Prostate gland (tissue), 2 donors: Measurements from ENCODE around the gene REG4. TPM values are rescaled to one million over a fixed set of nuclear protein-coding genes. Genes with fewer than 3 reads are reported as not detected.

Experiments used
- DNase-seq: peaks from one replicate; pipeline ENCODE4 v3.0.0-alpha.2; 2019; ENCODE audit warnings: low spot score
- H3K27ac ChIP-seq, 2 donors: fragments of 200-600 bp; sonication (generic); 2 replicates each; pipeline ENCODE4 v1.5.1; 2017 to 2019
- H3K27me3 ChIP-seq: fragments of 200-600 bp; sonication (generic); replicated peaks from 2 replicates; pipeline ENCODE4 v1.5.1; 2019; ENCODE audit not compliant: insufficient read depth
- H3K36me3 ChIP-seq, 2 donors: fragments of 200-600 bp; sonication (generic); 1 replicate in 1 of 2; 2 replicates in 1 of 2; pipeline versions ENCODE4 v1.5.1 to v1.8.1; 2017 to 2019
- H3K4me1 ChIP-seq: fragments of 200-600 bp; sonication (generic); replicated peaks from 2 replicates; pipeline ENCODE4 v1.5.1; 2019
- H3K4me3 ChIP-seq, 2 donors: fragments of 200-600 bp; sonication (generic); 2 replicates each; pipeline ENCODE4 v1.5.1; 2017 to 2019
- H3K9me3 ChIP-seq: fragments of 200-600 bp; sonication (generic); 2 replicates; pipeline ENCODE4 v1.5.1; 2017
- POLR2A ChIP-seq: fragments of 450-650 bp; IDR thresholded peaks from one replicate; pipeline ENCODE4 v1.6.1; 2016; ENCODE audit warnings: antibody characterized with exemption, mild to moderate bottlenecking
- POLR2AphosphoS5 ChIP-seq: sonication (generic); formaldehyde crosslinking; IDR thresholded peaks from one replicate; pipeline ENCODE4 v1.6.1; 2017; ENCODE audit warnings: antibody characterized with exemption
- WGBS: methylation state at CpG from one replicate; pipeline ENCODE4 v1.1.5; 2018; 5-methylcytosine and 5-hydroxymethylcytosine counted together
- intact Hi-C: fragments of 100-400 bp; cut with DNase I; formaldehyde crosslinking; loops from one replicate; pipeline ENCODE4 v1.14.2; 2022
- total RNA-seq, 2 donors: library from RNA; depleted of rRNA; stranded (reverse); fragments of >200 nt; gene quantifications; one replicate each; pipeline ENCODE4 v1.1.0, GENCODE V29; 2016
- TF ChIP-seq, protein P1 (sequence below), 4 experiments: fragments of 200-600 bp in 2 of 4; fragments of 450-650 bp in 2 of 4; sonication (generic) in 2 of 4; IDR thresholded peaks; 1 replicate in 3 of 4; 2 replicates in 1 of 4; pipeline ENCODE4 v1.5.1; 2016 to 2019; ENCODE audit warnings: antibody characterized with exemption in 4 of 4, mild to moderate bottlenecking in 2 of 4, moderate library complexity in 2 of 4

Gene REG4
- total RNA-seq, 2 donors from 2014 or later = 0.62 to 2.0 TPM

DNA sequence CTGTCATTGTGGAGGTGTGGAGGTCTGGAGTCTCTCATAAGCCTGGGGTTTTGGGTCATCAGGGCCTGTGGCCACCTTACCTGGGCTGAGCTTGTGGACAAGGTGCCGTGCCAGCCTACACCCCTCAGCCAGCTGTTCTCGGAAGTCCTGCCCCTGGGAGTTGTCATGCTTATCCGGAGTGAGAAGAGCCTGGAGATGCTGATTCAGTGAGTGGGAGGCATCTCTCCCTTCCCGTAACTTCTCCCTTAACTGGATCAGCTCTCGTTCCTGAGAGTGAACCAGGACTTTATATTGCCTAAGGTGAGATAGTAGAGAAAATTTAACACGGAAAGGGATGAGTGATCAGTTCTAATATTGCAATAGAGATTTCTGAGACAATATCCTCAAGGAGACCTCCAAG lies 30.0 kb upstream of the REG4 start:
- DNase-seq = no peak
- H3K36me3 ChIP-seq = no peaks in the 10 kb centered on the region
- intact Hi-C loops = no loop called here
- H3K4me3 ChIP-seq = no peak overlapping the region
- TF ChIP-seq POLR2AphosphoS5 (no peak), POLR2A (no peak)
- TF ChIP-seq, protein P1, sequence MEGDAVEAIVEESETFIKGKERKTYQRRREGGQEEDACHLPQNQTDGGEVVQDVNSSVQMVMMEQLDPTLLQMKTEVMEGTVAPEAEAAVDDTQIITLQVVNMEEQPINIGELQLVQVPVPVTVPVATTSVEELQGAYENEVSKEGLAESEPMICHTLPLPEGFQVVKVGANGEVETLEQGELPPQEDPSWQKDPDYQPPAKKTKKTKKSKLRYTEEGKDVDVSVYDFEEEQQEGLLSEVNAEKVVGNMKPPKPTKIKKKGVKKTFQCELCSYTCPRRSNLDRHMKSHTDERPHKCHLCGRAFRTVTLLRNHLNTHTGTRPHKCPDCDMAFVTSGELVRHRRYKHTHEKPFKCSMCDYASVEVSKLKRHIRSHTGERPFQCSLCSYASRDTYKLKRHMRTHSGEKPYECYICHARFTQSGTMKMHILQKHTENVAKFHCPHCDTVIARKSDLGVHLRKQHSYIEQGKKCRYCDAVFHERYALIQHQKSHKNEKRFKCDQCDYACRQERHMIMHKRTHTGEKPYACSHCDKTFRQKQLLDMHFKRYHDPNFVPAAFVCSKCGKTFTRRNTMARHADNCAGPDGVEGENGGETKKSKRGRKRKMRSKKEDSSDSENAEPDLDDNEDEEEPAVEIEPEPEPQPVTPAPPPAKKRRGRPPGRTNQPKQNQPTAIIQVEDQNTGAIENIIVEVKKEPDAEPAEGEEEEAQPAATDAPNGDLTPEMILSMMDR (IDR thresholded peaks at IDR 0.05) = no peak
- 95% methylated on average over 6 of the region's 6 CpGs for WGBS
- no peak overlapping the region for H3K27ac ChIP-seq
- H3K4me1 ChIP-seq = no peaks in the 10 kb centered on the region
- H3K27me3 ChIP-seq = no peaks in the 10 kb centered on the region
- no peaks in the 10 kb centered on the region for H3K9me3 ChIP-seq

DNA sequence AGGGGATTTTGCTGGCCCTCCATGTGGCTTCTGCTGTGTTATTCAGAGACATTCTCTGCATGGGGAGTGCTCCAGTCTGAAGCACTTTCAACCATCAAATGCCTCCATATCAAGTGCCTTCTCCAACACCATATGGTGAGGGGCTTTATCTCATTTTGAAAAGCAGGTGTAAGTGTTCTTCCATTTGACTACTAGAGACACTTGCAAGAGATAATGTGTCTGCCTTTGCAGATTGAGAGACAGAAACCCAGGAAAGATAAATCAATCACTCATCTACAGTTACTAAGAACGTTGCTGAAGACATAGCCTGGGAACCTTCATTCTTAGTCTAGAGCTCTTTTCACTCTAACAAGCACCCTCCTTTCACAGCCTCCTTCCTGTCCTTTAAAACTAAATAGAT lies 29.5 kb upstream of the REG4 start:
- DNase-seq = no peak

DNA sequence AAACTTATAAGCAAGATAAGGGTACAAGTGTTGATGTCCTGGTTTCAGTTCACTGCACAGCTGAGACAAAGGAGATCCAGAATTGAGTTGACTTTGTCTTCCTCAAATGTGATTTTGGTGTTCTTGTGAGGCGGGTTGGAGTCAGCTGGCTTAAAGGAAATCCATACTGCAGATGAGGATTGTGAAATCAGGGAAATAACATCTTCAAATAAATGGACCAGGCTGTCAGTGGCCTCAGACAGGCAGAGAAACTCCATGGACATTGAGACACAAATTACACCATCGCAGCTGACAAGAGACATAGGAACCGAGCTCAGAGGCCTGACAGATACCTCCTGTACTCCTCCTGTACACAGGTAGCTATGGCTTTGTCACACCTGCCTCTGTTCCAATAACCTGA lies 27.0 kb upstream of the REG4 start:
- Histone ChIP-seq H3K4me1 (no peaks in the 10 kb centered on the region), H3K9me3 (no peaks in the 10 kb centered on the region), H3K27me3 (no peaks in the 10 kb centered on the region), H3K4me3 (no peak overlapping the region), H3K36me3 (no peaks in the 10 kb centered on the region), H3K27ac (no peak overlapping the region)
- TF ChIP-seq, protein P1 (IDR thresholded peaks at IDR 0.05) = no peak
- TF ChIP-seq POLR2A = no peak
- TF ChIP-seq POLR2AphosphoS5 = no peak
- intact Hi-C loops = no loop called here
- DNase-seq = no peak
- WGBS = 61% methylated on average over 3 of the region's 3 CpGs

More for the DNA sequence above, 29.5 kb upstream of the REG4 start:
- intact Hi-C loops = no loop called here
- H3K27me3 ChIP-seq = no peaks in the 10 kb centered on the region
- no peak overlapping the region for H3K4me3 ChIP-seq
- TF ChIP-seq, protein P1 (IDR thresholded peaks at IDR 0.05) = no peak
- TF ChIP-seq POLR2A (no peak), POLR2AphosphoS5 (no peak)
- H3K9me3 ChIP-seq = no peaks in the 10 kb centered on the region
- H3K27ac ChIP-seq = no peak overlapping the region
- 54% methylated on average over 1 of the region's 1 CpG for WGBS
- H3K4me1 ChIP-seq = no peaks in the 10 kb centered on the region
- H3K36me3 ChIP-seq = no peaks in the 10 kb centered on the region

DNA sequence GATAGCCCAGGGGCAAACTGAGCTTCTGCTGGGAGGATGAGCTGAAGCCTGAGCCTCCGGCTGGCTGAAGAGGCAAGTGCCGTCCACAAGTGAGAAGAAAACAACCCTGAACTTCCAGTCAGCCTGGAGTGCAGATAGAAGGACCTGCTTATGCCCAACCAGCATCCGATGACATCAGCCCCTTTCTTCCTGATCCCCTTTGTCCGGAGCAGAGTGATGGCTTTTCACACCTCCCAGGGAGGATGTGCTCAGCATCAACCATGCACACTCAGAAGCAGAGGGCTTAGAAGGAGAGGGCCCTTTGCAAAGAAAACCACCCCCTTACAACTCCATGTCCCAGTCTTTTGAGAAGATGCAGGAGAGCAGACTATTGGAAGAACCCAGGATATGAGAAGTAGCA lies 23.7 kb upstream of the REG4 start:
- DNase-seq = no peak
- Histone ChIP-seq H3K36me3 (no peaks in the 10 kb centered on the region), H3K9me3 (no peaks in the 10 kb centered on the region), H3K4me3 (no peak overlapping the region), H3K27ac (no peak overlapping the region), H3K27me3 (no peaks in the 10 kb centered on the region), H3K4me1 (no peaks in the 10 kb centered on the region)
- WGBS = 81% methylated on average over 4 of the region's 4 CpGs
- no peak for TF ChIP-seq POLR2AphosphoS5
- TF ChIP-seq POLR2A = no peak
- TF ChIP-seq, protein P1 (IDR thresholded peaks at IDR 0.05) = no peak
- intact Hi-C loops = no loop called here

DNA sequence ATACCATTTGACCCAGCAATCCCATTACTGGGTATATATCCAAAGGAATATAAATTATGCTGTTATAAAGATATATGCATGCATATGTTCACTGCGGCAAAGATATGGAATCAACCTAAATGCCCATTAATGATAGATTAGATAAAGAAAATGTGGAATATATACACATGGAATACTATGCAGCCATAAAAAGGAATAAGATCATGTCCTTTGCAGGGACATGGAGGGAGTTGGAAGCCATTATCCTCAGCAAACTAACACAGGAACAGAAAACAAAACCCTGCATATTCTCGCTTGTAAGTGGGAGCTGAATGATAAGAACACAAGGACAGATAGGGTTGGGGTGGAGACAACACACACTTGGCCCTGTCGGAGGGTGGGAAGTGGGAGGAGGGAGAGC lies 19.8 kb upstream of the REG4 start:
- 95% methylated on average over 3 of the region's 3 CpGs for WGBS
- intact Hi-C loops = no loop called here

More for the DNA sequence above, 19.8 kb upstream of the REG4 start:
- Histone ChIP-seq H3K4me1 (no peaks in the 10 kb centered on the region), H3K9me3 (no peaks in the 10 kb centered on the region), H3K36me3 (no peaks in the 10 kb centered on the region), H3K27me3 (no peaks in the 10 kb centered on the region), H3K4me3 (no peak overlapping the region), H3K27ac (no peak overlapping the region)
- DNase-seq = no peak
- no peak for TF ChIP-seq POLR2AphosphoS5
